GM19035 (cell line): ENCODE results near the gene PUM1.

ENCODE experiments used
- ATAC-seq: cut with Tn5 transposase; IDR thresholded peaks from one replicate; pipeline ENCODE4 v1.9.1; 2021; ENCODE audit not compliant: unreplicated experiment

The PUM1 gene

DNA sequence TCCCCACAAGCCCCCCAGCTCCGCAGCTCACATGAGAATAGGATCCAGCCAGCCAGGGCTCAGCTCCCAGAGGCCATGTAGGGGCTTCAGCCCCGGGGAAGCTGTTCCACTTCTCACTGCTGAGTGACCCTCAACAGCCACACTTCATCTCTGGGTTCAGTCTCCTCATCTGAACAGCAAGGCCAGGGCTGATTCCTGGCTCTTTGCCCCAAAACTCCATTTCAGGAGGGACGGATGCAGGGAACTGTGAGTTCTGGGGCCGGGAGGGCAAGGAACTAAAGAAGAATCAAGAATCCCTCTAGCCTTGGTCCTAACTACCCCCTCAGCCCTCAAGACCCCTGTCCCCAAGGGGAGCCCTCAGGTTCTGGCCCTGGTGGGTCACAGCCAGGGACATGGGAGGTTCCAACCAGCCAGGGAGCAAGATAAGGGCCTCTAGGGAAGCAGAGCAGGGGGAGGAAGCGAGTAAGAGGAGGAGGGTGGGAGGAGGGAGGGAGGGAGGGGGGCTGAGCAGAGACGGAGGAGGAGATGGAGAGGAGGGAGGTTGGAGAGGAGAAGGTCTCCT lies 170.1 kb downstream of the PUM1 start:
- ATAC-seq, result no peak

DNA sequence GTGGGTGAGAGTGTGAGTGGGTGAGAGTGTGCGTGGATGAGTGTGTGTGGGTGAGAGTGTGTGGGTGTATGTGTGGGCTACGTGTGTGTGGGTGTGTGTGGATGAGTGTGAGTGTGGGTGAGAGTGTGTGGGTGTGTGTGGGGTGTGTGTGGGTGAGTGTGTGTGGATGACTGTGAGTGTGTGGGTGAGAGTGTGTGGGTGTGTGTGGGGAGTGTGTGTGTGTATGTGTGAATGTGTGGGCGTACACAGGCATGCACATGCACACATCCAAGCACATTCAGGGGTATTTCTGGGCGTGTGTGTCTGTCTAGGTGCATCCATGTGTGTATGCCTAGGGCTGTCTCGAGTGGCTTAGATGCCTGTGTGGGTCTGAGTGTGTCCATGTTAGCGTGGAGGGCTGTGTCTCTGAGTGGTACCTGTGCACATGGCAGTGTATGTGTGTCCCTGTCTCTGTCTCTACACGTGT lies 171.0 kb downstream of the PUM1 start:
- no peak for ATAC-seq

DNA sequence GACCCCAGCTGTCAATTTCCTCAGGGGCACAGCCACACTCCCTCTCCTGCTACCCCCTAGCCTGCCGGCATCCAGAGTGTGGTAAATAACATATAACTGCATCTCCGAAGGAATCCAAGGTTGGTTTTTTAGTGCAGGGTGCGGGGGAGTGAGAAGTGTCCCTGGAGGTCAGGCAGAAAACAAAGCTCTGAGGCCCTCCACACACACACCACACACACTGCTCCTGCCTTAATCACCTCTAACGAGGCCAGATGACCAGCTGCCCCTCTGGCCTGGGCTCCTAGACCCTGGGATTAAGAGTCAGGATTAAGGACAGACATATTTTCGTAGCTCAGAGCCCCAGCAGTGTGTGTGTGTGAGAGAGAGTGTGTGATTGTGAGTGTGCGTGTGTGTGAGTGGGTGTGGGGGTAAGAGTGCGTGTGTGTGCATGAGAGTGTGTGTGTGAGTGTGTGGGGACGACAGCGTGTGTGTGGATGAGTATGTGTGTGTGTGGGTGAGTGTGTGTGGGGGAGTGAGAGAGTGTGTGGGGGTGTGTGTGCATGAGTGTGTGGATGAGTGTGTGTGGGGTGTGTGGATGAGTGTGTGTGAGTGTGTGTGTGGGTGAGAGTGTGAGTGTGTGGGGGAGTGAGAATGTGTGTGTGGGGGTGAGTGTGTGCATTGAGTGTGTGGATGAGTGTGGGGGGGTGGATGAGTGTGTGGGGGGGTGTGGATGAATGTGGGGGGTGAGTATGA lies 171.6 kb downstream of the PUM1 start:
- ATAC-seq, result no peak

DNA sequence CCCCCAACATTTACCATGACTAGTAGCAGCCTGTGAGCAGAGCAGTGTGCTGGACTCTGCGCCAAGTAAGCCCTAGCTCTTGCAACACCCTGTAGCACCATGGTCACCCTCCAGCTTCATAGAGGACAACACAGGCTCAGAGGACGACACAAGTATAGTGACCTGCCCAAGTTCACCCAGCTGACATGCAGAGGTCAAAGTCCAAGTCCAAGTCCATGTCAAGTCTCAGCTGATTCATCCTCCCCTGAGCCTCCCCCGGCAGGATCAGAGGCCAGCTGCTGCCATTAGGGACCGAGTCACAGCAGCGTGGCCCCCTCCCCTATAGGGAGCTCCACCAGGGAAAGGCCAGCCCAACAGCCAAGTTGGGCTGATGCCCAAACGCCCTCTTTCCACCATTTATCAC lies 172.8 kb downstream of the PUM1 start:
- no peak for ATAC-seq

DNA sequence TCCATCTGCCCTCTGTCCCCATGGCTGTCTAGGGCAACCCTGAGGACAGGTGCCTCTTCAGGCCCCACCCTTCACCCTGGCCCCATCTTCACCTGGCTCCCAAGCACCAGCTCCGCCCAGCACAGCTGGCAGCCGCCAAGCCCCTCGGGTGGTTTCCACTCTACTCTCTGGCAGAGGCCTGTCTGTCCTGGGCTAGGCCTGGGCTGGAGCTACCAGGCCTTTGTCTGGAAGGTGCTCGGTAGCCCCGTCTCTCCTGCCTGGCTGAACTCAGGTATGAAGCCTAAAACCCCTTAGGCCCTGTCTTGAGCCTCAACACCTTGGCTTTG lies 174.3 kb downstream of the PUM1 start:
- ATAC-seq, result no peak

DNA sequence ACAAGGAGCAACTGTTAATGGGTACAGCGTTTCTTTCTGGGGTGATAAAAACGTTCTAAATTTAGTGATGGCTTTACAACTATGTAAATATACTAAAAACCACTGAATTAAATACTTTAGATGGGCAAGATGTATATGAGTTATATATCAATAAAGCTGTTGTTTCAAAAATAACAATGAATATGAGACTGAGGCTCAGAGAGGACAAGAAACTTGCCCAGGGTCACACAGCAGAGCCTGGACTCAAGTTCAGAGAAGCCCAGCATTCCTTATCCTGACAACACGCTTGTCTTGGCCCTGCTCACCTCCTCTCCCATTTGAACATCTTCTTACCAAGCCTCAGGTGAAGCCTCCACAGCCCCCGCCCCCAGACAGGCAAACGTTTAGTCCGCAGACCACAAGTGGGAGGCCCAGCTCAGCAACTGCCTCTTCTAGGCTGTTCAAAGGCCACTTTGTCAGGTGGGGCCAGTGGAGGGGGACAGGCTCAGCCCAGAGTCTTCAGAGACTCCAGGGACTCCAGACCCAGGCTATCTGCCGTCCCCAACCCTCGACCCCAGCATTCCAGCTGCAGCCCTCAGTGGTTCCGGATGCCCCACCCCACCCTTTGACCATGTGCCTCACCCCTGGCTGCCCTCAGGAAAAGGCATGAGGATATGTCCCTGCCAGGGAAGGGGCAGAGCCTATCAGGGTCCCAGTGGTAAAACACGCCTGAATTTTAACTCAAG lies 174.9 kb downstream of the PUM1 start:
- no peak for ATAC-seq

- no peak for ATAC-seq
Observed at GRCh38 chr1:30889511-30889910, 176.0 kb downstream of the PUM1 start.

- no peak for ATAC-seq
Observed at GRCh38 chr1:30888975-30889374, 176.5 kb downstream of the PUM1 start.

GRCh38 chr1:30888391-30888790 lies 177.1 kb downstream of the PUM1 start:
- no peak for ATAC-seq

- no peak for ATAC-seq
Observed at GRCh38 chr1:30887485-30888315, 177.8 kb downstream of the PUM1 start.

- no peak for ATAC-seq
Observed at GRCh38 chr1:30886710-30887428, 178.6 kb downstream of the PUM1 start.

GRCh38 chr1:30885570-30886522 lies 179.7 kb downstream of the PUM1 start:
- ATAC-seq, result no peak

- no peak for ATAC-seq
Observed at GRCh38 chr1:30884723-30885122, 180.8 kb downstream of the PUM1 start.

DNA sequence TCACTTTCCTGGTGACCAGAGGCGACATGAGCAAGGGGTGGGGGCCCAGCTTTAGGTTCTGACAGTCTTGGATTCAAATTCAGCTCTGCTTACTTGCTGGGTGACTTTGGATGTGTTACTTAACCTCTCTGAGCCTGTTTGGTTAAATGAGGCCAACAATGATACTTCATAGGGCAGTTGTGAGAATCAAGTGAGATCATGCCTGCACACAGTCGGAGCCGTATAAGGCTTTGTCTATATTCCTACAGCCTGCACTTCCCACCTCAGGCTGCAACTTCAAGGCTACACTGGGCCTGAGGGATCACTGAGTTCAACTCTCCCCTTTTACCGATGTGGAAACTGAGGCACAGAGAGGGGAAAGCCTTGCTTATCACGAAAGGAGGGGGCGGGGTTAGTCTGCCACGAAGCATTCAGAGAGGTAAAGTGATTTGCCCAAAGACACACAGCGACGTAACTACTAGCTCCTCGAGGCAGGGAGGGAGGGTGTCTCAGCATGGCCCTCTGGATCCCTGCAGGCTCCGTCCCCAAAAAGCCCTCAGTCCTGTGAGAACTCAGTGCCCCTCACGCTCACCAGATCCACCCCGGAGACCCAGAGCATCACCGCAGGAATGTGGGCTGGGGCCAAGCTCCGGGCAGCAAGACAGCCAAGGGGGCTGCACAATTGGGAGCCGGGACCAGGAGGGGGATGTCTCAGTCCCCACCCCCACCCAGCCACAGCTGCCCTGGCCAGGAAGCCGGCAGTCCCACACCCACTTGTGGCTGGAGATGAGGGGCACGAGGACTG lies 181.9 kb downstream of the PUM1 start:
- ATAC-seq, result no peak

GRCh38 chr1:30882678-30883388 lies 182.7 kb downstream of the PUM1 start:
- no peak for ATAC-seq
